K562 (cell line): Measurements from ENCODE around the gene NT5C2. TPM values are rescaled to one million over a fixed set of nuclear protein-coding genes. Genes with fewer than 3 reads are reported as not detected.

Source experiments
- BCL6 ChIP-seq: fragments of 250-450 bp; sonication (Bioruptor Pico); IDR thresholded peaks from 2 replicates; pipeline ENCODE4 v1.4.0; 2020
- CLOCK ChIP-seq: fragments of 250-450 bp; sonication (Bioruptor Pico); IDR thresholded peaks from 2 replicates; pipeline ENCODE4 v1.4.0; 2020; ENCODE audit warnings: mild to moderate bottlenecking, moderate library complexity, borderline replicate concordance
- GATAD2B ChIP-seq: fragments of 450-650 bp; IDR thresholded peaks from 2 replicates; pipeline ENCODE4 v1.6.1; 2017; ENCODE audit warnings: mild to moderate bottlenecking, borderline replicate concordance
- ILK ChIP-seq: fragments of 450-650 bp; IDR thresholded peaks from 2 replicates; pipeline ENCODE4 v1.6.1; 2016; ENCODE audit warnings: missing genetic modification characterization, low read depth, mild to moderate bottlenecking, missing compliant biosample characterization, moderate library complexity, borderline replicate concordance
- MTA1 ChIP-seq: fragments of 450-650 bp; IDR thresholded peaks from 2 replicates; pipeline ENCODE4 v1.6.1; 2017; ENCODE audit warnings: borderline replicate concordance
- MXD1 ChIP-seq: fragments of 250-450 bp; sonication (Bioruptor Pico); IDR thresholded peaks from 2 replicates; pipeline ENCODE4 v1.8.0; 2021; ENCODE audit warnings: borderline replicate concordance, mild to moderate bottlenecking, moderate library complexity; ENCODE audit not compliant: poor library complexity, severe bottlenecking
- NCOA1 ChIP-seq: fragments of 450-650 bp; IDR thresholded peaks from 2 replicates; pipeline ENCODE4 v1.6.1; 2016; ENCODE audit warnings: low read depth
- PTRF ChIP-seq: fragments of 450-650 bp; IDR thresholded peaks from 2 replicates; pipeline ENCODE4 v1.6.1; 2016; ENCODE audit warnings: mild to moderate bottlenecking, missing genetic modification characterization, missing compliant biosample characterization
- RB1 ChIP-seq: fragments of 450-650 bp; IDR thresholded peaks from 2 replicates; pipeline ENCODE4 v1.6.1; 2017; ENCODE audit warnings: low read depth, mild to moderate bottlenecking
- SPI1 ChIP-seq: IDR thresholded peaks from 2 replicates; pipeline ENCODE4 v1.6.1; 2011; ENCODE audit warnings: low read depth, low read length, control low read depth, borderline replicate concordance
- SRSF7 ChIP-seq: fragments of 200-400 bp; formaldehyde crosslinking; optimal IDR thresholded peaks from 2 replicates; pipeline ENCODE3; 2017; ENCODE audit warnings: mild to moderate bottlenecking, low read depth, low read length
- TAF9B ChIP-seq: fragments of 450-650 bp; IDR thresholded peaks from 2 replicates; pipeline ENCODE4 v1.6.1; 2018; ENCODE audit warnings: mild to moderate bottlenecking; ENCODE audit not compliant: partially characterized antibody
- TFE3 ChIP-seq: fragments of 450-650 bp; formaldehyde crosslinking; IDR thresholded peaks from 2 replicates; pipeline ENCODE4 v1.4.0; 2020; ENCODE audit warnings: mild to moderate bottlenecking, mixed read lengths
- ZBTB1 ChIP-seq: sonication (generic); formaldehyde crosslinking; IDR thresholded peaks from 2 replicates; pipeline ENCODE4 v1.8.1; 2023; ENCODE audit warnings: missing genetic modification reagents, low read depth, mild to moderate bottlenecking, borderline replicate concordance
- ZBTB17 ChIP-seq: fragments of 450-650 bp; formaldehyde crosslinking; IDR thresholded peaks from 2 replicates; pipeline ENCODE4 v1.4.0; 2020; ENCODE audit warnings: mild to moderate bottlenecking
- ZKSCAN8 ChIP-seq: fragments of 200-800 bp; sonication (Bioruptor generic); IDR thresholded peaks from 2 replicates; pipeline ENCODE4 v1.6.1; 2016; ENCODE audit warnings: missing genetic modification characterization, missing compliant biosample characterization
- ZNF347 ChIP-seq: fragments of 450-650 bp; formaldehyde crosslinking; IDR thresholded peaks from 2 replicates; pipeline ENCODE4 v1.4.0; 2020; ENCODE audit warnings: low read depth, mild to moderate bottlenecking, moderate library complexity
- ZNF592 ChIP-seq: fragments of 450-650 bp; IDR thresholded peaks from 2 replicates; pipeline ENCODE4 v1.6.1; 2017; ENCODE audit warnings: antibody characterized with exemption, mild to moderate bottlenecking
- ZNF830 ChIP-seq: fragments of 250-450 bp; sonication (Bioruptor Pico); IDR thresholded peaks from 2 replicates; pipeline ENCODE4 v1.5.0; 2021; ENCODE audit warnings: mild to moderate bottlenecking
- polyA plus RNA-seq, 8 experiments: library from polyadenylated mRNA; depleted of rRNA in 4 of 8; stranded (reverse) in 5 of 8; unstranded in 3 of 8; fragments of >200 nt; fragmentation: Nextera tagmentation in 2 of 8; fragmentation: Illumina TruSeq in 1 of 8; extraction: Ambion mirVana in 2 of 8; extraction: Trizol in 1 of 8; gene quantifications; 2 replicates each; pipeline versions ENCODE4 v1.2.1 to v1.2.3, GENCODE V29; 2011 to 2014; ENCODE audit warnings: inconsistent platforms in 1 of 8, missing spikeins in 1 of 8
- total RNA-seq, 7 experiments: library from RNA; depleted of rRNA in 6 of 7; stranded (reverse); fragments of >200 nt in 6 of 7; fragmentation: Illumina TruSeq in 2 of 7; extraction: Trizol in 2 of 7; gene quantifications; 2 replicates each; pipeline versions ENCODE4 v1.2.1 to v1.2.3, GENCODE V29; 2011 to 2021; ENCODE audit warnings: low replicate concordance in 1 of 7

Gene NT5C2
- total and polyA plus RNA-seq, 9 of the 15 experiments (the other 6 are each of a cell fraction or from before 2014, with no cell fraction given): 11.3 to 45.2 (median 27.7) TPM

GRCh38 chr10:103192451-103193106 lies 493 bp downstream of the NT5C2 start (continued):
- no peak for TF ChIP-seq GATAD2B
- TF ChIP-seq SPI1: no peak
- no peak for TF ChIP-seq RB1
- TF ChIP-seq ZBTB1: no peak
- TF ChIP-seq MXD1 (CRISPR knock-in tag): no peak
- no peak for TF ChIP-seq ILK (tag)
- TF ChIP-seq ZNF347: no peak
- no peak for TF ChIP-seq ZNF830 (CRISPR knock-in tag)
- no peak for TF ChIP-seq ZNF592
- TF ChIP-seq SRSF7: no peak
- no peak for TF ChIP-seq NCOA1
- no peak for TF ChIP-seq TFE3 (CRISPR knock-in tag)
- TF ChIP-seq BCL6 (CRISPR knock-in tag): no peak
- TF ChIP-seq ZKSCAN8 (CRISPR knock-in tag): no peak
- TF ChIP-seq CLOCK (CRISPR knock-in tag): no peak
- no peak for TF ChIP-seq ZBTB17 (CRISPR knock-in tag)
- no peak for TF ChIP-seq MTA1
- no peak for TF ChIP-seq TAF9B
- no peak for TF ChIP-seq PTRF (tag)
